ENCODE data around the gene ATF7IP.
"Not testable (repeated sequence)": the region's sequence is repeated elsewhere in the genome, so short reads cannot be mapped to it uniquely, and the experiment has no call there.

The ATF7IP gene

DNA sequence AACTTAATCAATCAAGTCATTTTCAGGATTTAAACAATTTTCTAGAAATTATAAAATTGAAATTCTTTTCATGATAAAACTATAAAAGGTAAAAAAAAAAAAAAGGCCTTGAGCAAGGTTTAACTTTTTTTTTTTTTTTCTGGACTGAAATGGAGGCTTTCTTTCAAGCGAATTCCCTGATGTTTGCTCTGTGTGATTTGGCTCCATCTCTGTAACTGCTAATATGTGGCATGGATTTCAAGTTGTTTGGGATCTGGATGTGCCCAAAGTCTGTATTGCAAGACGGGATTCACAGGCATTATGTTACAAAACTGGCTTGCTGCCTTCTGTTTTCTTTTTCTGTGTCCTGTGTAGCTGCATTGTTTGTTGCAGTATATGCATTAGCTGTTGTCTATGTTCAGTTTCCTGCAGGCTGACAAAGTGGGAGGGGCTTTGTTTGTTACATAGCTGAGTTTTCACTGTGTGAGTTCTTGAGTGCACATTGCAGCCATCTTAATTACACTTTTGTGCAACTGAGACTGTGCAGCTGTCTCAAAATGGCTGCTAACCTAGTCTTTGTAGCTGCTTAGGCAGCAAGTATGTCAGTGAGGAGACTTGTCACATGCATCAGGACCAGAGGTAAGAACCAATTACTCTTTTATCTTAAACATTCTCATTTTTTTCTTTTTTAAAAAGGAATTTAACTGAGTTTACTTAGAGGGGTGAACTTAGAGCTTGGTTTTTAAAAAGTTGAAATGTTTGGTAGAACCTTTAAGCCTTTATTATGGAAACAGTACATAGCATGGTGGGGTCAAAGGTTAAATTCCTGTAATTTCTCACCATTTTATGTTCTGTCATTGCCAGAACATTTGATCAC, 19.5 kb downstream of the ATF7IP start:
- DNase-seq, result peak; percentile 19

DNA sequence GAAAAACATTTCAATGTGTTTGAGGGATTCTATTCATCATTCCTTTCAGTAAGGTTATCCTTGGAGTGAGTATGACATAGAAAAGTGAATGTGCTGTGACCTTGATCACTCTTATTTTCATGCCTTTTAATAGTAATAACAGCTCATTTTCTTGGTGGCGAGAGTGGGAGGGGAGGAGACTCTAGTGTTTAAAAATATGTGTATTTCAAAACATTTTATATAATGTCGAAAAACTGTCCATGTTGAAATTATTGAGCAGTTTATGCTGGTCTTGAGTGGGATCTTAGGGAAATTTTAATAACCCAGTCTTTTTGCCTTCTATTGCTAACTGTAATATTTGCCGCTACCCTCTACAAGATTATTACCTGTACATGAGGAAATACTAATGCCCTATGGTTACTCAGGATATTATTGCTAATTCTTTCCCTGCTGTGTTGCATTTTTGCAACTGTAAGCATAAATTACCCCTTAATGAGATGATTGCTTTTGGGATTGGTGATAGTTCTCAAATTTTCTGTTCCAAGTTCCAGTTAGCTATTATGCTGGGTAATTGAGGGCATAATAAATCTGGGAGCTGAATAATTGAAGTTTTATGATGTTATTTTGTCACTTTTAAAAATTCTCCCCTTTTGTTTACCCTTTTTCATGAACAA, 21.9 kb downstream of the ATF7IP start:
- no peak for DNase-seq

GRCh38 chr12:14390449-14390848, 25.0 kb downstream of the ATF7IP start:
- DNase-seq, result no peak

DNA sequence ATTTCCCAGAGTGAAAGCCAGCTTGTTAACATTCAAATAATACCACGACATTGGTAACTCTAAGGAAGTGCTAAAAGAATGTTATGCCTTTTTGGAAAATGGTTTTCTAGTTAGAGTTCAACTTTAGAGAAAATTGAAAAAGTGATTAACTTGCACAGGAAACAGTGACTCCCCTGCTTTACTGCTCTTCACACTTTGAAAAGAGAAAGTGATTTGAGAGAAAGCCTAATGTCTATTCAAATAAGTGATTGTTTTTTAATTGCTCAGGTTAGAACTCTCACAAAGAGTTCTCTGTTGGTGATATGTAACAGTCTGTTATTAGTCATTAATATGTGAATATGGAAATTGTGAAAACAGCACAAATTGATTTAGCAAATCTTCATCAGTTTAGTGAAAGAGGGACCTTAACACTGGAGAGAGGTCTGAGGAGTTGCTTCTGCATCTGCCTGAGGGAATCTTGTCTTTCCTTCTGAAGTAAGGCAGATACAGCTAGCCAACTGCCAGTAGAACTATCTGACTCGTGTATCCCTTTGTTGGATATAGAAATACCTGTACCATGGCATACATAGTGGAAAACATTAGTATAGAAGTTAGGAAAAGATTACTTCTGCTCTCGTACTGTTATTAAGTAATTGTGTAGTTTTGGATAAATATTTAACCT, 25.5 kb downstream of the ATF7IP start:
- DNase-seq, result no peak

GRCh38 chr12:14393751-14394150, 28.3 kb downstream of the ATF7IP start:
- DNase-seq, result no peak

GRCh38 chr12:14394317-14395073, 29.0 kb downstream of the ATF7IP start:
- no peak for DNase-seq

DNA sequence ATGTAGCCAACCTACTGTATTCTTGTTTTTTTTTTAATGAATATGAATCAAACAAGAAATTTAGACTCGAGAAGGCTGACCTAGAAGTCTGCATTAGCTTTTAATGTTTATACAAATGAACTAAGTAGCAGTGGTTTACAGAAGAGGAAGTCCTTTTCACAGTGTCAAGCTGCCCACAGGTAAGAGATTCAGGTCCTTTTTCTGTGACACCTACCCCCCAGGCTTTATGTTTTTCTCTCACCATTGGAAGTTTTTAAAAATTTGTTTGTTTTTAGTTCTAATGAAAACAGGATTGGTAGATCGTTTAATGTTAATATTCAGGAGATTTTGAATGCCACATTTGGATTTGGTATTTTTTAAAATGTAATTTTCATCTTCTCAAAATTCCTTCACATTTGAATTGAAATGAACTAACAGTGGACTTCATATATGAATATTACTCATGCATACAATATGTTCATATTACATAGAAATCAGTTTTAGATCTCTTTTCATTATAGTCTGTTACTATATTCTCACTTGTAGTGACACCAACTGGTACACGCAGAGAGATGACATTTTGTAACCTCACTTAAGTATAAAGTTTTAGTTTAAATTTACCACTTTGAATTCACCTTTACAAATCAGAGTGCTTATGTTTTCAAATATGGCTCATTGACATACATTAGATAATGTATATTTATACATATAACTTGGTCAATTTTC, 29.7 kb downstream of the ATF7IP start:
- no peak for DNase-seq

- DNase-seq, result no peak
Measured at GRCh38 chr12:14396071-14396470, 30.6 kb downstream of the ATF7IP start.

DNA sequence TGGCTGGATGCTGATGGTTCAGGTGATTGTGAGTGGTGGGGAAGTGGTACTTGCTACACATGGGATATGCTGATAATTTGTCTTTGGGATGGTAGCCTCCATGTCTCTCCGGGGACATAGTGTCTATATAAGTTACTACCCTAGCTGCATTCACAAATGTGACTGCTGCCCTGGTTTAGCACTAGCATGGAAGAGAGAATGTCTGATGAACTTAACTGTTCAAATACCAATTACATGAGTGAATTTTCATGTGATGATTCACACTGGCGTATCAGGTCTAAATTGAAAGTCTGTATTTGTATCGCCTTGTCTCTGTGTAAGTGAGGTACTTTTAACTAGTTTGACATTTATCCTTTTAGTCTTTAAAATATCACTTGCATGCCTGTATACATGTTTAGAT, 34.4 kb downstream of the ATF7IP start:
- DNase-seq, result no peak

- DNase-seq, result no peak
Measured at GRCh38 chr12:14400599-14400998, 35.1 kb downstream of the ATF7IP start.

DNA sequence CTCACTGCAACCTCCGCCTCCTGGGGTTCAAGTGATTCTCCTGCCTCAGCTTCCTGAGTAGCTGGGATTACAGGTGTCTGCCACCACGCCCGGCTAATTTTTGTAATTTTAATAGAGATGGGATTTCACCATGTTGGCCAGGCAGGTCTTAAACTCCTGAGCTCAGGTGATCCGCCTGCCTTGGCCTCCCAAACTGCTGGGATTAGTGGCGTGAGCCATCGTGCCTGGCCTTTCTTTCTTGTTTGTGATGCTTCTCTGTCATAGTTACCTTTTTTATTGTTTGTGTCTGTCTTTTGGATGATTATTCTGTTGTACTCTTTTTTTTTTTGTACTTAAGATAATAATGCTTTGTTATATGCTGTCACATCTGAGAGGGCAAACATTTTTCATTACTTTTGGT, 35.8 kb downstream of the ATF7IP start:
- not testable (repeated sequence) for DNase-seq

DNA sequence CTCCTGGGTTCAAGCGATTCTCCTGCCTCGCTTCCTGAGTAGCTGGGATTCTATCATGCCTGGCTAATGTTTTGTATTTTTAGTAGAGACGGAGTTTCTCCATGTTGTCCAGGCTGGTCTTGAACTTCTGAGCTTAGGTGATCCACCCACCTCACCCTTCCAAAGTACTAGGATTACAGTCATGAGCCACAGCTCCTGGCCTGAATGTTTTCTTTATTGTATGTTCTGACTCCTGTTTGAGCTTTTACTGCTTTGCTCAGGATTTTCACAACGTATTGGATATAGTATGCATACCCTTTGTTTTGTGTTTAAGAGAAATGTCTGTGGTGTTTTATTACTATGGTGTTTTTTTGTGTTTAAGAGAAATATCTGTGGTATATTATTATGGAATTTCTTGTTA, 37.2 kb downstream of the ATF7IP start:
- no peak for DNase-seq

- no peak for DNase-seq
Measured at GRCh38 chr12:14403293-14403692, 37.8 kb downstream of the ATF7IP start.

DNA sequence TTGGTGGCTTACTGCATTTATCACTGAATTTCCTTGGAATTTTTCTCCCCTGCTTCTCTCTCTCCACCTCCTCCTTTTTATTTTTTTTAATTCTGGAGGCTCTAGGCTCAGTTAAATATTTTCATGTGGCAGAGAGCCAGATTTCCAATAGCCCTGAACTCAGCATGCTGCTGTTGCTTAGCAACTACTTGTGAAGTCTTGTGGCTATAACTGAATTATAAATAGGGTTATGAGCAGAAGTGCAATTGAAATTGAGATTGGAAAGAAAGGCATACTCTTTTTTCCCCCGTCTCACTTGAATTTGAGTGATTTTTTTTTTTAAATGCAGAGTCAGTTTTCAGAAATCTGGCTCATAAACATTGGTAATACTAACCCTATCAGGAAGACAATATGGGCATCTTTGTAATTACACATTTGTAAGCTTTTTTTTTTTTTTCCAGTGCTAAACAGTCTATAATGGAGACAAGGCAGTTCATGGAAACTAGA, 38.3 kb downstream of the ATF7IP start:
- no peak for DNase-seq

- not testable (repeated sequence) for DNase-seq
Measured at GRCh38 chr12:14405407-14405806, 39.9 kb downstream of the ATF7IP start.

DNA sequence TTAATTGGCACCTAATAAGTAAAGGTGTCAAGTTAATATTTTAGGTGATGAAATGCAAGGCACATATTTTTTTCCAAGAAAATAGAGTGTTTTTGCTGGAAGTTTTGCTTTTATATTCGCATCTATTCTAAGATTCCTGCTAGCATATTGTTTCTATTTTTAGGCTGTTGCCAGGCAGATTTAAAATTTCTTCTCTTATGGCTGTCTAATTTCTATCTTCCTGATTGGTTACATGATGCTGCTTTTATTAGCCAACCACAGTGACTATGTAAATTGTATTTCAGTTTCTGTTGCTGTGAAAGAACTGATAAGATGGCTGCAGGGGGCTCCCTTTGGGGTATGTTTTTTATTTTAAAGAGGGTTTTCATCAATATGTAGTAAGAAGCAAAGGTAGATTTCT, 42.7 kb downstream of the ATF7IP start:
- no peak for DNase-seq

- DNase-seq, result no peak
Measured at GRCh38 chr12:14410177-14410576, 44.7 kb downstream of the ATF7IP start.

DNA sequence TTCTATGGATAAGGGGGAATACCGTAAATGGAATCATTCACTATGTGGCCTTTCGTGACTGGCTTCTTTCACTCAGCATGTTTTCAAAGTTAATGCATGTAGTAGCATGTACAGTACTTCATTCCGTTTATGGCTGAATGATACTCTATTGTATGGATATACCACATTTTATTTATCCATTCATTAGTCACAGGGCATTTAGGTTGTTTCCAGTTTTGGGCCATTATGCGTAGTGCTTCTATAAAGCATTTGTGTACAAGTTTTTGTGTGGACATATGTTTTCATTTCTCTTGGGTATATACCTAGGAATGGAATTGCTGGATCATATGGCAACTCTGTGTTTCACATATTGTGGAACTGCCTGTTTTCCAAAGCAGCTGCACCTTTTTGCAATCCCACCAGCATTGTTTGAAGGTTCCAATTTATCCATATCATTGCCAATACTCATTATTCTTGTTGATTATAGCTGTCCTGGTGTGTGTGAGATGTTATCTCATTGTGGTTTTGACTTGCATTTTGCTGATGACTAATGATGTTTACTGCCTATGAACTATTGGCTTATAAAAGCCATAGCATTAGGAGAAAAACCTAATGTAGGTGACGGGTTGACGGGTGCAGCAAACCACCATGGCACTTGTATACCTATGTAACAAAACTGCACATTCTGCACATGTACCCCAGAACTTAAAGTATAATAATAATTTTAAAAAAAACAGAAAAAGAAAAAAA, 45.5 kb downstream of the ATF7IP start:
- no peak for DNase-seq

- no peak for DNase-seq
Measured at GRCh38 chr12:14416658-14417057, 51.2 kb downstream of the ATF7IP start.

GRCh38 chr12:14417715-14418114, 52.2 kb downstream of the ATF7IP start:
- no peak for DNase-seq

- no peak for DNase-seq
Measured at GRCh38 chr12:14418451-14418890, 53.0 kb downstream of the ATF7IP start.
